AG08395 (cell line): ENCODE results near the gene ITPK1.

ENCODE experiments used
- DNase-seq: peaks from one replicate; pipeline ENCODE4 v3.0.0; 2012; ENCODE audit warnings: mixed read lengths, low spot score

The ITPK1 gene

GRCh38 chr14:92987148-92987570 is 128.6 kb downstream of the ITPK1 start:
- no peak for DNase-seq

- peak; percentile 85 for DNase-seq
Measured at GRCh38 chr14:92986254-92987147, 129.2 kb downstream of the ITPK1 start.

GRCh38 chr14:92985521-92985920 is 130.2 kb downstream of the ITPK1 start:
- DNase-seq: no peak

- DNase-seq: no peak
Measured at GRCh38 chr14:92984896-92985295, 130.8 kb downstream of the ITPK1 start.

GRCh38 chr14:92984082-92984788 is 131.5 kb downstream of the ITPK1 start:
- DNase-seq: no peak

GRCh38 chr14:92982956-92983355 is 132.8 kb downstream of the ITPK1 start:
- DNase-seq: no peak

- DNase-seq: no peak
Measured at GRCh38 chr14:92981726-92982125, 134.0 kb downstream of the ITPK1 start.

GRCh38 chr14:92980866-92981265 is 134.9 kb downstream of the ITPK1 start:
- DNase-seq: no peak

GRCh38 chr14:92978229-92979021 is 137.3 kb downstream of the ITPK1 start:
- no peak for DNase-seq

- DNase-seq: no peak
Measured at GRCh38 chr14:92976268-92976667, 139.5 kb downstream of the ITPK1 start.

GRCh38 chr14:92974541-92975345 is 141.0 kb downstream of the ITPK1 start:
- DNase-seq: no peak

- peak; percentile 34 for DNase-seq
Measured at GRCh38 chr14:92973798-92974372, 141.8 kb downstream of the ITPK1 start.

GRCh38 chr14:92973261-92973797 is 142.4 kb downstream of the ITPK1 start:
- peak; percentile 95 for DNase-seq

GRCh38 chr14:92971601-92972180 is 144.0 kb downstream of the ITPK1 start:
- DNase-seq: no peak

- DNase-seq: no peak
Measured at GRCh38 chr14:92970271-92970670, 145.5 kb downstream of the ITPK1 start.

- DNase-seq: no peak
Measured at GRCh38 chr14:92969871-92970270, 145.9 kb downstream of the ITPK1 start.

- no peak for DNase-seq
Measured at GRCh38 chr14:92969430-92969829, 146.3 kb downstream of the ITPK1 start.

- DNase-seq: no peak
Measured at GRCh38 chr14:92968291-92969020, 147.3 kb downstream of the ITPK1 start.

- no peak for DNase-seq
Measured at GRCh38 chr14:92967346-92967926, 148.3 kb downstream of the ITPK1 start.
